Lung (tissue), 12 donors: ENCODE results near the gene RCOR2. TPM values are rescaled to one million over a fixed set of nuclear protein-coding genes. Genes with fewer than 3 reads are reported as not detected.

Experiments
- ATAC-seq: fragments of 200-7000 bp; cut with Tn5 transposase; one replicate; pipeline ENCODE4 v1.9.1; 2020; ENCODE audit warnings: moderate number of reproducible peaks; ENCODE audit not compliant: insufficient read depth, low FRiP score
- DNase-seq, 3 donors: peaks; one replicate each; pipeline ENCODE4 v3.0.0-alpha.2; 2013 to 2017
- H3K27ac ChIP-seq, 2 donors: one replicate each; pipeline ENCODE4 v1.5.1; 2013; ENCODE audit warnings: mild to moderate bottlenecking in 2 of 2, moderate library complexity in 2 of 2, control low read depth in 1 of 2, inconsistent platforms in 1 of 2, low read depth in 1 of 2, low read length in 1 of 2
- H3K27me3 ChIP-seq, 3 donors: one replicate each; pipeline ENCODE4 v1.5.1; 2013; ENCODE audit warnings: low read length in 2 of 3; ENCODE audit not compliant: control insufficient read depth in 3 of 3, insufficient read depth in 3 of 3
- H3K36me3 ChIP-seq, 4 donors: one replicate each; pipeline ENCODE4 v1.5.1; 2013; ENCODE audit warnings: low read length in 4 of 4, mild to moderate bottlenecking in 1 of 4, moderate library complexity in 1 of 4; ENCODE audit not compliant: control insufficient read depth in 4 of 4, insufficient read depth in 4 of 4
- H3K4me1 ChIP-seq, 5 donors: one replicate each; pipeline ENCODE4 v1.5.1; 2013; ENCODE audit warnings: low read length in 5 of 5, mild to moderate bottlenecking in 2 of 5, moderate library complexity in 1 of 5; ENCODE audit not compliant: control insufficient read depth in 5 of 5, insufficient read depth in 5 of 5
- H3K4me3 ChIP-seq: one replicate; pipeline ENCODE4 v1.5.1; 2013; ENCODE audit warnings: mild to moderate bottlenecking, control low read depth, moderate library complexity
- H3K9ac ChIP-seq, 2 donors: one replicate each; pipeline ENCODE4 v1.5.1; 2013; ENCODE audit warnings: low read length in 2 of 2, control low read depth in 1 of 2; ENCODE audit not compliant: insufficient read depth in 1 of 2
- H3K9me3 ChIP-seq, 4 donors: one replicate each; pipeline ENCODE4 v1.5.1; 2013; ENCODE audit warnings: low read length in 3 of 4, mild to moderate bottlenecking in 1 of 4, moderate library complexity in 1 of 4; ENCODE audit not compliant: control insufficient read depth in 4 of 4, insufficient read depth in 3 of 4
- CTCF ChIP-seq: IDR thresholded peaks from 2 replicates; pipeline ENCODE4 v1.5.1; 2012; ENCODE audit warnings: mild to moderate bottlenecking; ENCODE audit errors: control extremely low read depth, extremely low read depth
- WGBS, 2 donors: extraction: QIAGEN DNeasy Blood & Tissue Kit; methylation state at CpG; one replicate each; pipeline ENCODE4 v1.1.7; 2013; 5-methylcytosine and 5-hydroxymethylcytosine counted together
- polyA plus RNA-seq, 2 donors: library from polyadenylated mRNA; stranded (reverse); fragments of 200-250 nt; gene quantifications; one replicate each; pipeline ENCODE4 v1.2.1, GENCODE V29; 2013
- total RNA-seq, 2 donors: library from RNA; depleted of rRNA in 1 of 2; stranded (reverse); fragments of >200 nt in 1 of 2; gene quantifications; one replicate each; pipeline ENCODE4 v1.2.1, GENCODE V29; 2014 to 2021
- donor health status: control.
- donor health status: control.
- donor health status: Bipolar disorder and iron deficiency.
- donor health status: healthy.
- donor health status: DM: yes; HTN: yes; CAD: no.

Gene RCOR2
- total and polyA plus RNA-seq, 4 donors: 0.16 to 1.6 (median 0.87) TPM

- Histone ChIP-seq H3K36me3 (no peaks in the 10 kb centered on the region), H3K9ac (no peak overlapping the region), H3K9me3 (no peaks in the 10 kb centered on the region), H3K4me1 (peaks cover 0 to 6% (median 0%) of the 10 kb centered on the region in 5 donors), H3K4me3 (no peak overlapping the region), H3K27me3 (no peaks in the 10 kb centered on the region), H3K27ac (no peak overlapping the region)
- 80 to 88% methylated on average over 12 of the region's 12 CpGs for WGBS, 2 donors
- DNase-seq (no peak), ATAC-seq (no peak)
- no peak for TF ChIP-seq CTCF
These were observed 14.9 kb upstream of the RCOR2 start for GRCh38 chr11:63931876-63932275.

GRCh38 chr11:63931045-63931444 is 14.1 kb upstream of the RCOR2 start:
- H3K9ac ChIP-seq: no peak overlapping the region
- WGBS, 2 donors: 80 to 84% methylated on average over 6 of the region's 6 CpGs
- H3K4me3 ChIP-seq: no peak overlapping the region
- H3K27ac ChIP-seq: no peak overlapping the region
- no peaks in the 10 kb centered on the region for H3K9me3 ChIP-seq
- H3K27me3 ChIP-seq: no peaks in the 10 kb centered on the region
- DNase-seq (peak in 2 of 3 donors; percentile 41 to 44), ATAC-seq (no peak)
- H3K4me1 ChIP-seq: peaks cover 0 to 6% (median 0%) of the 10 kb centered on the region in 5 donors
- H3K36me3 ChIP-seq: no peaks in the 10 kb centered on the region
- no peak for TF ChIP-seq CTCF

DNA sequence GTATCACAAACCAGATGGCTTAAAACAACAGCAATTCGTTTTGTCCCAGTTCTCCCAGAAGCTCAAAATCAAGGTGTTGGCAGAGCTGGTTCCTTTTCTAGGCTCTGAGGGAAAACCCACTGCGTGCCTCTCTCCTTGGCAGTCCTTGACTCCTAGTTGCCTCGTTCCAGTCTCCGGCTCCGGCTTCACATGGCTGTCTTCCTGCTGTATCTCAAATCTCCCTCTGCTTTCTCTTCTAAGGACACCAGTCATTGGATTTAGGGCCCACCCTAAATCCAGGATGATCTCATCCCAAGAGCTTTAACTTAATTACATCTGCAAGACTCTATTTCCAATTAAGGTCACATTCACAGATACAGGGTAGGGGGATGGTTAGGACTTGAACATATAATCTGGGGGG is 12.7 kb upstream of the RCOR2 start:
- H3K27ac ChIP-seq: no peak overlapping the region
- H3K4me3 ChIP-seq: no peak overlapping the region
- TF ChIP-seq CTCF: no peak
- no peaks in the 10 kb centered on the region for H3K27me3 ChIP-seq
- peaks cover 0 to 6% (median 0%) of the 10 kb centered on the region in 5 donors for H3K4me1 ChIP-seq
- no peak for ATAC-seq
- no peaks in the 10 kb centered on the region for H3K9me3 ChIP-seq
- 87 to 95% methylated on average over 5 of the region's 5 CpGs for WGBS, 2 donors
- no peak overlapping the region for H3K9ac ChIP-seq
- no peak for DNase-seq
- H3K36me3 ChIP-seq: no peaks in the 10 kb centered on the region

GRCh38 chr11:63923319-63923718 is 6.4 kb upstream of the RCOR2 start:
- Histone ChIP-seq H3K4me3 (no peak overlapping the region), H3K36me3 (no peaks in the 10 kb centered on the region), H3K9ac (no peak overlapping the region), H3K27me3 (no peaks in the 10 kb centered on the region), H3K9me3 (no peaks in the 10 kb centered on the region), H3K4me1 (peaks cover 0 to 28% (median 12%) of the 10 kb centered on the region in 5 donors), H3K27ac (no peak overlapping the region)
- DNase-seq (no peak), ATAC-seq (no peak)
- TF ChIP-seq CTCF: no peak
- 59 to 74% methylated on average over 4 of the region's 4 CpGs for WGBS, 2 donors
